NCI-H1417 (cell line): ENCODE results near the gene GPR107.

Experiments used
- DNase-seq, 3 experiments: peaks; one replicate each; lab custom pipeline; 2025; lab: John Stamatoyannopoulos, UW

GPR107 gene

GRCh38 chr9:130027533-130028365, 26.0 kb upstream of the GPR107 start:
- no peak for DNase-seq

DNA sequence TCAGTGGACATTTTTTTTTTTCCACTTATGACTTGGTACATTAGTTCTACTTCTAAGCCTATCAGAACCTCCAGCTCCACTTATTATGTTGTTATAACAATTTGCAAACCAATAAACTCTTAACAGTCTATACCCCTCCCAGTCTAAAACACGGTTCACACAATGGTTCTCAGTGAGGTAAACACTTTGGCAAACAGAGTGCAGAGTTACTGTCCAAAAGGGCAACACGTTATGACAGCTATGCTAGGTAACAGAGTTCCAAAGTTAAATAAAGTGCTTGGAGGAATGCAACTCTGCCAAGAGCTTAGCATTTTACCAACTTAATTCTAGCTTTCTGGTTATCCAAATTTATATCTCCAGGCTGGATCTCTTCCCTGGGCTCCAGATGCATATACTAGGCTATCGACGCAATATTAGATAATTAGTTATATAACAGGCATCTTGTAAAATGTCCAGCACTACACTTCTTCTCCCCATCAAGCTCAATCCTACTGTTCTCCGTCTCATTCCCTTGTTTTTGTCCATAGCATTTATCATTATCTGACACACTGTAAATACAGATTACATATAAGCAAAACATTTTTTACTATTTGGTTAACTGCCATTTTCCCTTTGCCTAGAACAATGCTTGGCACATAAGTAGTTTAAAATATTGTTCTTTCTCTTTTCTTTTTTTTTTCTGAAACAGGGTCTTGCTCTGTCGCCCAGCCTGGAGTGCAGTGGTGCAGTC, 25.0 kb upstream of the GPR107 start:
- DNase-seq, result no peak

- no peak for DNase-seq
Observed at GRCh38 chr9:130029223-130029973, 24.3 kb upstream of the GPR107 start.

DNA sequence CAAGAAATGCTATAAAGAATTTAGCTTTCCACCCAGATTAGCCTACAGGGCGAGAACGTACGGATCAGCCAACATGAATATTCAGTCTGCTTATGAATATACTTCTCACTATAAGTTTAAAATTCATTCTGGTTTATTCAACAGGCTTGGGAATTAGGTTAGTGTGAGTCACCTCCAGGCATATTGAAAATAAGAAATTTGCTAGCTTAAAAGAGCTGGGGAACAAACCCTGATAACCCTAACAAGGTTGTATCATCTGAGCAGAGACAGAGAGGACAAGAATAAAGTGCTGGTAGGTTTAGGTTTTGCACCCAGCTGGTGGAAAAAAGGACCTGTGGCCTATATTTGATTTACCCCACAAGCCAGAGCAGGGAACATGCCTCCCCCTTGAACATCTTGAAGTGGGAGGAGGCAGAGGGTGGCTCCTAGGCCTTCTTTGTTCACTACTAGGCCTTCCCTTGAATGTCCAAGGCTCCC, 23.0 kb upstream of the GPR107 start:
- DNase-seq, result no peak

- DNase-seq, result no peak
Observed at GRCh38 chr9:130034570-130034969, 19.1 kb upstream of the GPR107 start.

- DNase-seq, result no peak
Observed at GRCh38 chr9:130036099-130036498, 17.6 kb upstream of the GPR107 start.

GRCh38 chr9:130039528-130040147, 14.1 kb upstream of the GPR107 start:
- DNase-seq, result peak in 1 of 3 experiments; percentile 16

- DNase-seq, result no peak
Observed at GRCh38 chr9:130040984-130041647, 12.6 kb upstream of the GPR107 start.

- DNase-seq, result peak in 2 of 3 experiments; percentile 53 to 58
Observed at GRCh38 chr9:130041648-130042405, 11.9 kb upstream of the GPR107 start.

- peak in 1 of 3 experiments; percentile 86 for DNase-seq
Observed at GRCh38 chr9:130042406-130042884, 11.3 kb upstream of the GPR107 start.

DNA sequence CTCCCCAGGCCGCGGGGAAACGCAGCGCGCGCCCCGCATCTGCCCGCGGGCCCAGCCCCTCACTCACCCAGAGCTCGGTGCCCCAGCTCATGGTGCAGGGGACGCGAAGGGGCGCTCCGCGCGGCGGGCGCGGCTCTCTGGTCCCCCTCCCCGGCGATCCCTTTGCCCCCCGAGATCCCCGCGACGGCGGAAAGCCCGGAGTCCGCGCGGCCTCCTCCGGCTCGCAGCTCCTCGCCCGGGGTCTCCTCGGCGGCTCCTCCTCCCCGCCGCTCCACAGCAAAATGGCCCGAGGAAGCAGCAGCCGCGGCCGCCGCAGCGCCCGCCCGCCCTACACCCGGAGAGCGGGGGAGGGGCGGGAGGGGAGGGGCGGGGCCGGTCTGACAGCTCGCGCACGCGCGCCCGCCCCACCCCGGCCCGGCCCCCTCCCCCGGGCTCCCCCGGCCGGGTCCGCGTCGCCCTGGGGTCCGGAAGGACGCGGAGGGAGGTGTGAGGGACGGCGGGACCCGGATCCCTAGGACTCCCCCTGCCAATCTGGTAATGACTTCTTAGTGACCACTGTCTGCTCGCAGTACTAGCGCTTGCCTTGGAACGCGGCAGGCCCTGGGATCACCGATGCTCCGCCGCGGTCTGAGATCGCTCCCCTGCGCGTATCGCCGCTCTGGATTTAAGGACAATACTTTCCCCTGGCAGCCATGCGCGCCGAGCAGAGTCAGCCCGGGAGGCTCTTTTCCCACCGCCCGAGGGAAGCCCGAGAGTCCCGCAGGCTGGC, 10.6 kb upstream of the GPR107 start, which contains the start of gene FNBP1:
Gene FNBP1, minus strand, starts transcription at position 305 of the 769 bp plus-strand sequence. Its CDS starts 214 bp downstream, at position 91.
- peak; percentile 64 to 90 (median 86) for DNase-seq

DNA sequence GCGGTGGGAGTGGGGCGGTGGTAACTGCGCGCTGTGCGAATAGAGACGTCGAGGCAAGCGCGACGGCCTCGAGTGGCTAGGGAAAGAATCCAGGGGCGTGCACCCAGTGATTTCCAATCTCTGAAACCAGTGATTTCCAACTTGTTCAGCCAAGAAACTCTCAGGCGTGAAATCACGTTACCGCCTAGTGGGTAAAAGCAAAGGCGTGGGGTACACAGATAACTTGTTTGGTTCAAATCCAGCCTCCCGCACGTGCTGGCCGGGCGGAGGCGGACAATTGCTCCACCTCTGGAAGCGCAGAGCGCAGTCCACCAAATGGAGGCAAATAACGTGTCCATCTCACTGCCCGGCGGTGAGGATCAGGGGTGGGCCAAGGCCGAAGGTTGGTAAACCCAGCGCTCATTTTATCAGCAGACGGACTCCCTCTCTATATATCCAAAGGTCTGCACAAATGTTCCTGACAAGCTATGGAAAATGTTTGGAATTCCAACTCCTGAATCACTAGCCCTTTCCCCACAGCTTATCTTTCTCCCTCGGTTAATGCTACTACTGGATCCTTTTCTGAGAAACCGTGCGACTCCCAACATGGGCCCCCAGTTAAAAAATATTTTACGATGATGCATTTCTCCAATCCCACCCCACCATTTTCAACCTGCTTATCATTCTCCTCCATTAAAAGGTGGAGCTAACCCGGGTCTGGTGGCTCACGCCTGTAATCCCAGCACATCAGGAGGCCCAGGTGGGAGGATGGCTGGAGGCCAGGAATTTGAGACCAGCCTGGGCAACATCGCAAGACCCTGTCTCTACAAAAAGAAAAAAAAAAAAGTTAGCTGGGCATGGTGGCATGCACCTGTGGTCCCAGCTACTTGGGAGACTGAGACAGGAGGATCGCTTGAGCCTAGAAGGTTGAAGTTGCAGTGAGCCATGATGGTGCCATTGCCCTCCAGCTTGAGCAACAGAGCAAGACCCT, 9.8 kb upstream of the GPR107 start:
- DNase-seq, result no peak

- no peak for DNase-seq
Observed at GRCh38 chr9:130045725-130046450, 7.8 kb upstream of the GPR107 start.

DNA sequence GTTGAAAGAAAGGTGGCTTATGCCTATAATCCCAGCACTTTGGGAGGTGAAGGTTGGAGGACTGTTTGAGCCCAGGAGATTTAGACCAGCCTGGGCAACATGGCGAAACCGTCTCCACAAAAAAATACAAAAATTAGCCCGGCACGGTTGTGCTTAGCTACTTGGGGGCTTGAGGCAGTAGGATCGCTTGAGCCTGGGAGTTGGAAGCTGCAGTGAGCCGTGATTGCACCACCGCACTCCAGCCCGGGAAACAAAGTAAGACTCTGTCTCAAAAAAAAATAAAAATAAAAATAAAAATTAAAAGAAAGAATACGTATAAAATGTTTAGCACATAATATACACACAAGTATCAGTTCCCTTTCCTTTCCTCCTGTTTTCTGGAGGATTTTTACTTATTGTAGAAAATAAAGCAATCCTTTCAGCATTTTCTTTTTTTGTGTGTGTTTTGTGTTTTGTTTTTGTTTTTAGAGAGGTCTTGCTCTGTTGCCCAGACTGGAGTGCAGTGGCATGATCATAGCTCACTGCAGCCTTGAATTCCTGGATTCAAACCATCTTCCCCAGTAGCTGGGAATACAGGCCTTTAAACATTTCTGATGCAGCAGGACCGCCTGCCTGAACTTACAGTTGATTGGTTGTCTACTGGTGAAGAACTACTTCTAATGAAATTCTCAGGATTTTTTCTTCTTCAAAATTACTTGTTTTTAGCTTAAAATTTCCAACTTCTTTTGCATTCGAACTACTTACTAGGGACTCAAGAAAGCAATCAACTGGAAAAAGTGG, 4.1 kb upstream of the GPR107 start:
- DNase-seq, result no peak

DNA sequence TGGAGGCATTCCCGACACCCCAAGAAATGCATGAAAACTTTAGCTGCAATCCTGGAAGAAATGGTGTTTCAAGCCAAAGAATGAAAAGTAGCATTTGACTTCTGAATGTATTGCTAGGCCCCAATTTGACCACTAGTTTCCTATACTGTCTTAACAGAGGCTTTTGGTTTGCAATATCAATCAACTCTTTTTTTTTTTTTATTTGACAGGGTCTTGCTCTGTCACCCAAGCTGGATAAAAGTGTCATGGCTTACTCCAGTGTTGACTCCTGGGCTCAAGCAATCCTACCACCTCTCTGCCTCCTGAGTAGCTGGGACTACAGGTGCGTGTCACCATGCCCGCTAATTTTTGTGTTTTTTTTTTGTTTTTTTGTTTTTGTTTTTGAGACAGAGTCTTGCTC, 3.2 kb upstream of the GPR107 start:
- DNase-seq, result no peak

- DNase-seq, result no peak
Observed at GRCh38 chr9:130051855-130052254, 1.9 kb upstream of the GPR107 start.

DNA sequence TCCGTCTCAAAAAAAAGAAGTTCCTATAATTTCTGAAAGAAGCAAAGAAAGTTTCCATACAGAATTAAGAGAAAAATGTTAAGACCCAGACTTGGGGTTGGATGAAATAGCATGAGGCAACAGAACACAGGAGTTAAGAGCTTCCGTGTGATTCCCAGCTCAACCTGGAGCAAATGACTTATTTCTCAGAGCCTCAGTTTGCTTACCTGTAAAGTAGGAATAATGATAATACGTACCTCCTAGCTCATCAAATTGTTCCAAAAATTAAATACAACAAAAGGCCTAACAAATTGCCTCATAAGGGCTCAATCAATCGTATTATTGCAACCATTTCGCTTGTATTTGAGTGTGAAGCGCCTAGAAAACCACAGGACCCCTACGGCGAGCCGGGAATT, 600 bp upstream of the GPR107 start:
- no peak for DNase-seq
